H1 (cell line): ENCODE measurements around the gene TAF9. TPM values are rescaled to one million over a fixed set of nuclear protein-coding genes. Genes with fewer than 3 reads are reported as not detected.

Experiments used
- CTCF ChIA-PET: fragments of 300-600 bp; sonication (Branson Sonifier 250); formaldehyde crosslinking; loops from one replicate; lab custom pipeline; 2021; ENCODE audit not compliant: partially characterized antibody; lab: Charles Lee
- POLR2A ChIA-PET: fragments of 300-600 bp; sonication (Branson Sonifier 250); formaldehyde crosslinking; loops from one replicate; lab custom pipeline; 2021; ENCODE audit warnings: inconsistent platforms; ENCODE audit not compliant: partially characterized antibody; lab: Charles Lee
- DNase-seq, 2 experiments: peaks; one replicate each; pipeline versions ENCODE4 v3.0.0 to v3.0.0-alpha.2; 2010 to 2022; ENCODE audit warnings: low spot score in 2 of 2, low read depth in 1 of 2, mixed read lengths in 1 of 2
- FAIRE-seq: peaks from 2 replicates; lab custom pipeline; 2011; peaks lifted over from hg19 to GRCh38; lab: Jason Lieb, UNC
- H2AFZ ChIP-seq: 2 replicates; pipeline ENCODE4 v1.8.1; 2012; ENCODE audit warnings: low read length, inconsistent platforms
- H2AK5ac ChIP-seq: 2 replicates; pipeline ENCODE4 v1.6.1; 2013; ENCODE audit warnings: low read depth, low read length
- H2BK120ac ChIP-seq: replicated peaks from 2 replicates; pipeline ENCODE3; 2013; ENCODE audit warnings: low read depth, low read length, inconsistent platforms
- H2BK12ac ChIP-seq: 2 replicates; pipeline ENCODE4 v1.6.1; 2013; ENCODE audit warnings: low read depth, low read length
- H2BK15ac ChIP-seq: 2 replicates; pipeline ENCODE4 v1.6.1; 2013; ENCODE audit warnings: low read length
- H2BK20ac ChIP-seq: 2 replicates; pipeline ENCODE4 v1.6.1; 2013; ENCODE audit warnings: low read length
- H2BK5ac ChIP-seq: 2 replicates; pipeline ENCODE4 v1.6.1; 2013; ENCODE audit warnings: low read depth, low read length
- H3K14ac ChIP-seq: 2 replicates; pipeline ENCODE4 v1.6.1; 2013; ENCODE audit warnings: inconsistent platforms; ENCODE audit not compliant: insufficient read length
- H3K18ac ChIP-seq: 2 replicates; pipeline ENCODE4 v1.6.1; 2013; ENCODE audit warnings: low read length; ENCODE audit errors: extremely low read depth
- H3K23ac ChIP-seq: 2 replicates; pipeline ENCODE4 v1.6.1; 2013; ENCODE audit warnings: inconsistent platforms; ENCODE audit not compliant: insufficient read length
- H3K23me2 ChIP-seq: 2 replicates; pipeline ENCODE4 v1.6.1; 2013; ENCODE audit warnings: low read depth, low read length
- H3K27ac ChIP-seq: 2 replicates; pipeline ENCODE4 v1.6.1; 2011; ENCODE audit warnings: low read depth, low read length, inconsistent platforms
- H3K27me3 ChIP-seq, 4 experiments: replicated peaks in 1 of 4; 1 replicate in 1 of 4; 2 replicates in 3 of 4; pipeline versions ENCODE4 v1.6.1 to v1.8.1; 2011 to 2013; ENCODE audit warnings: low read length in 3 of 4, mild to moderate bottlenecking in 3 of 4, inconsistent platforms in 2 of 4, mixed read lengths in 2 of 4, moderate library complexity in 1 of 4; ENCODE audit not compliant: control insufficient read depth in 3 of 4, insufficient read depth in 3 of 4; ENCODE audit errors: extremely low read depth in 1 of 4
- H3K36me3 ChIP-seq, 4 experiments: 2 replicates each; pipeline versions ENCODE4 v1.6.1 to v1.8.1; 2011 to 2013; ENCODE audit warnings: mild to moderate bottlenecking in 4 of 4, low read length in 3 of 4, moderate library complexity in 2 of 4, control low read depth in 1 of 4, inconsistent platforms in 1 of 4; ENCODE audit not compliant: insufficient read depth in 4 of 4, control insufficient read depth in 2 of 4
- H3K4ac ChIP-seq: replicated peaks from 2 replicates; pipeline ENCODE3; 2013; ENCODE audit warnings: low read length, low read depth, mixed read lengths, inconsistent platforms; ENCODE audit not compliant: insufficient read length
- H3K4me1 ChIP-seq, 4 experiments: replicated peaks in 1 of 4; 1 replicate in 1 of 4; 2 replicates in 3 of 4; pipeline versions ENCODE4 v1.6.1 to v1.8.1; 2011 to 2013; ENCODE audit warnings: low read length in 3 of 4, inconsistent platforms in 2 of 4, mixed read lengths in 1 of 4; ENCODE audit not compliant: insufficient read depth in 4 of 4, control insufficient read depth in 3 of 4
- H3K4me2 ChIP-seq, 2 experiments: 2 replicates each; pipeline versions ENCODE4 v1.6.1 to v1.8.1; 2011 to 2013; ENCODE audit warnings: low read depth in 2 of 2, low read length in 2 of 2, control low read depth in 1 of 2, inconsistent platforms in 1 of 2, mild to moderate bottlenecking in 1 of 2; ENCODE audit not compliant: insufficient read depth in 1 of 2
- H3K4me3 ChIP-seq, 4 experiments: fragments of 200-600, 300-600 bp in 1 of 4; sonication (generic), shearing (Covaris generic), sonication (Bioruptor Twin) in 1 of 4; 2 replicates each; pipeline versions ENCODE4 v1.5.1 to v1.8.1; 2011 to 2016; ENCODE audit warnings: low read length in 4 of 4, low read depth in 3 of 4, control low read depth in 2 of 4, inconsistent platforms in 2 of 4, mild to moderate bottlenecking in 2 of 4, mixed read lengths in 1 of 4, moderate library complexity in 1 of 4; ENCODE audit not compliant: insufficient read depth in 2 of 4; ENCODE audit errors: extremely low read depth in 1 of 4
- H3K56ac ChIP-seq: replicated peaks from 2 replicates; pipeline ENCODE3; 2013; ENCODE audit warnings: low read depth, mild to moderate bottlenecking, mixed read lengths, low read length, inconsistent platforms; ENCODE audit not compliant: insufficient read length
- H3K79me1 ChIP-seq: 2 replicates; pipeline ENCODE4 v1.6.1; 2013; ENCODE audit warnings: low read depth, low read length, control low read depth
- H3K79me2 ChIP-seq, 2 experiments: 2 replicates each; pipeline versions ENCODE4 v1.6.1 to v1.8.1; 2012 to 2013; ENCODE audit warnings: low read length in 2 of 2, mild to moderate bottlenecking in 2 of 2, inconsistent platforms in 1 of 2; ENCODE audit not compliant: insufficient read depth in 2 of 2, control insufficient read depth in 1 of 2
- H3K9ac ChIP-seq, 4 experiments: replicated peaks in 1 of 4; 1 replicate in 1 of 4; 2 replicates in 3 of 4; pipeline versions ENCODE4 v1.6.1 to v1.8.1; 2011 to 2013; ENCODE audit warnings: low read depth in 3 of 4, low read length in 3 of 4, control low read depth in 2 of 4, mild to moderate bottlenecking in 2 of 4, moderate library complexity in 2 of 4, inconsistent platforms in 1 of 4; ENCODE audit errors: extremely low read depth in 1 of 4
- H3K9me3 ChIP-seq, 2 experiments: 2 replicates each; pipeline versions ENCODE4 v1.6.1 to v1.8.1; 2012 to 2013; ENCODE audit warnings: mild to moderate bottlenecking in 2 of 2, moderate library complexity in 2 of 2, control low read depth in 1 of 2, inconsistent platforms in 1 of 2, low read depth in 1 of 2, low read length in 1 of 2, mixed read lengths in 1 of 2; ENCODE audit not compliant: insufficient read depth in 2 of 2
- H4K20me1 ChIP-seq, 2 experiments: replicated peaks in 1 of 2; 2 replicates each; pipeline versions ENCODE3 to v1.8.1; 2011 to 2013; ENCODE audit warnings: inconsistent platforms in 2 of 2, low read length in 2 of 2, mild to moderate bottlenecking in 1 of 2; ENCODE audit not compliant: insufficient read depth in 2 of 2, control insufficient read depth in 1 of 2
- H4K5ac ChIP-seq: 2 replicates; pipeline ENCODE4 v1.6.1; 2013; ENCODE audit warnings: low read length, low read depth, mixed read lengths, inconsistent platforms; ENCODE audit not compliant: insufficient read length
- H4K8ac ChIP-seq: 2 replicates; pipeline ENCODE4 v1.8.0; 2013; ENCODE audit warnings: mild to moderate bottlenecking, moderate library complexity, low read length, inconsistent platforms; ENCODE audit not compliant: insufficient read depth; ENCODE audit errors: extremely low read depth
- H4K91ac ChIP-seq: replicated peaks from 2 replicates; pipeline ENCODE3; 2013; ENCODE audit warnings: low read length, mixed read lengths, inconsistent platforms; ENCODE audit not compliant: insufficient read length
- ASH2L ChIP-seq: fragments of 200-600, 300-600 bp; sonication (generic); IDR thresholded peaks from one replicate; pipeline ENCODE4 v1.7.1; 2017; ENCODE audit warnings: low read length
- ATF2 ChIP-seq: IDR thresholded peaks from 2 replicates; pipeline ENCODE4 v1.6.1; 2012; ENCODE audit warnings: low read length, inconsistent platforms
- CREB1 ChIP-seq: IDR thresholded peaks from 2 replicates; pipeline ENCODE4 v1.6.1; 2012; ENCODE audit warnings: inconsistent platforms
- GTF2F1 ChIP-seq: IDR thresholded peaks from 2 replicates; pipeline ENCODE4 v1.6.1; 2012; ENCODE audit warnings: low read depth, low read length, improper control_type of control experiment, borderline replicate concordance
- HDAC6 ChIP-seq: IDR thresholded peaks from one replicate; pipeline ENCODE4 v1.7.1; 2012; ENCODE audit warnings: low read depth, mild to moderate bottlenecking, inconsistent platforms, low read length, moderate library complexity
- JUN ChIP-seq: IDR thresholded peaks from 2 replicates; pipeline ENCODE4 v1.6.1; 2011; ENCODE audit warnings: low read depth, mild to moderate bottlenecking, improper control_type of control experiment, low read length
- KDM5A ChIP-seq: fragments of 200-600 bp; IDR thresholded peaks from 2 replicates; pipeline ENCODE4 v1.7.1; 2012; ENCODE audit warnings: mild to moderate bottlenecking, low read length, inconsistent platforms, mixed read lengths
- SIN3A ChIP-seq, 2 experiments: IDR thresholded peaks in 1 of 2; conservative IDR thresholded peaks in 1 of 2; 2 replicates each; pipeline ENCODE4 v1.6.1; 2011 to 2012; ENCODE audit warnings: low read length in 2 of 2, improper control_type of control experiment in 1 of 2, low read depth in 1 of 2, mild to moderate bottlenecking in 1 of 2
- SIX5 ChIP-seq: IDR thresholded peaks from 2 replicates; pipeline ENCODE4 v1.6.1; 2011; ENCODE audit warnings: mild to moderate bottlenecking, low read depth, low read length
- SRF ChIP-seq: IDR thresholded peaks from 2 replicates; pipeline ENCODE4 v1.6.1; 2011; ENCODE audit warnings: mild to moderate bottlenecking, low read depth, low read length, moderate library complexity
- TCF12 ChIP-seq: IDR thresholded peaks from 2 replicates; pipeline ENCODE4 v1.6.1; 2011; ENCODE audit warnings: low read depth, mild to moderate bottlenecking, low read length
- WGBS, 2 experiments: shearing (Covaris generic) in 1 of 2; methylation state at CpG; one replicate each; pipeline versions ENCODE4 v1.1.6 to v1.1.7; 2013 to 2015; ENCODE audit warnings: low lambda C conversion rate in 2 of 2, mixed read lengths in 2 of 2, inconsistent platforms in 1 of 2, low coverage in 1 of 2, missing lambda C conversion rate in 1 of 2; ENCODE audit not compliant: insufficient replicate concordance in 2 of 2, insufficient coverage in 1 of 2, insufficient read length in 1 of 2; ENCODE audit errors: extremely low coverage in 1 of 2, missing lambda C conversion rate in 1 of 2; 5-methylcytosine and 5-hydroxymethylcytosine counted together
- polyA plus RNA-seq, 7 experiments: library from polyadenylated mRNA; depleted of rRNA in 3 of 7; stranded (reverse) in 5 of 7; unstranded in 2 of 7; fragments of >200 nt in 5 of 7; fragments of 200-250 nt in 2 of 7; gene quantifications; 1 replicate in 5 of 7; 2 replicates in 1 of 7; 4 replicates in 1 of 7; pipeline versions ENCODE4 v1.2.1 to v1.2.3, GENCODE V29; 2011 to 2013; ENCODE audit warnings: missing spikeins in 2 of 7, mixed read lengths in 2 of 7
- total RNA-seq: library from RNA; stranded (reverse); fragmentation: NEBNext Ultra II Directional; extraction: Animal tissue kit (Norgen Biotek cat#: 25700); gene quantifications from 2 replicates; pipeline ENCODE4 v1.2.1, GENCODE V29; 2021

Gene TAF9
- total and polyA plus RNA-seq, 2 of the 8 experiments (the other 6 are each of a cell fraction or from before 2014, with no cell fraction given), result 85.1 to 135 TPM

GRCh38 chr5:69341520-69342161 lies 27.7 kb downstream of the TAF9 start:
- Histone ChIP-seq H3K36me3 (no peaks in the 10 kb centered on the region), H4K91ac (no peak overlapping the region), H3K23me2 (no peaks in the 10 kb centered on the region), H3K9ac (no peak overlapping the region), H2BK5ac (no peak overlapping the region), H3K79me2 (no peaks in the 10 kb centered on the region), H3K27ac (no peak overlapping the region), H3K4me2 (no peak overlapping the region), H3K27me3 (no peaks in the 10 kb centered on the region), H3K18ac (no peak overlapping the region), H3K9me3 (no peaks in the 10 kb centered on the region), H2BK120ac (no peak overlapping the region), H4K5ac (no peak overlapping the region), H3K14ac (no peak overlapping the region), H4K8ac (no peak overlapping the region), H4K20me1 (no peaks in the 10 kb centered on the region), H2AFZ (no peak overlapping the region), H3K4me3 (no peak overlapping the region), H3K23ac (no peak overlapping the region), H3K79me1 (no peaks in the 10 kb centered on the region), H2AK5ac (no peak overlapping the region), H3K56ac (no peak overlapping the region), H2BK15ac (no peak overlapping the region), H2BK12ac (no peak overlapping the region), H3K4me1 (no peaks in the 10 kb centered on the region), H2BK20ac (no peak overlapping the region), H3K4ac (no peak overlapping the region)
- WGBS, 2 experiments, result 89% methylated on average over 4 of the region's 4 CpGs; no CpG with 5 or more reads in 1 of the 2 experiments
- CTCF ChIA-PET, result interaction anchor here (1.3 kb wide), 1 partner anchor 10 kb away, joined by 3 read pairs; no protein-coding TSS in a partner anchor
- FAIRE-seq (no peak), DNase-seq (no peak)
- POLR2A ChIA-PET, result no interaction called here
- TF ChIP-seq ASH2L (no peak), HDAC6 (no peak), ATF2 (no peak), SRF (no peak), JUN (no peak), SIN3A (conservative IDR thresholded peaks at IDR 0.05 in 1 of 2, IDR thresholded peaks at IDR 0.05 in 1 of 2; ENCODE audit: low read depth in 1 of 2, low read length in 2 of 2) (no peak), GTF2F1 (no peak), TCF12 (no peak), KDM5A (no peak), SIX5 (no peak), CREB1 (no peak)
